Measurements from ENCODE around the gene KCNIP2. TPM values are rescaled to one million over a fixed set of nuclear protein-coding genes. Genes with fewer than 3 reads are reported as not detected.

KCNIP2 gene
- total and polyA plus RNA-seq, 2 experiments from 2014 or later, result 35.7 to 63.6 TPM

DNA sequence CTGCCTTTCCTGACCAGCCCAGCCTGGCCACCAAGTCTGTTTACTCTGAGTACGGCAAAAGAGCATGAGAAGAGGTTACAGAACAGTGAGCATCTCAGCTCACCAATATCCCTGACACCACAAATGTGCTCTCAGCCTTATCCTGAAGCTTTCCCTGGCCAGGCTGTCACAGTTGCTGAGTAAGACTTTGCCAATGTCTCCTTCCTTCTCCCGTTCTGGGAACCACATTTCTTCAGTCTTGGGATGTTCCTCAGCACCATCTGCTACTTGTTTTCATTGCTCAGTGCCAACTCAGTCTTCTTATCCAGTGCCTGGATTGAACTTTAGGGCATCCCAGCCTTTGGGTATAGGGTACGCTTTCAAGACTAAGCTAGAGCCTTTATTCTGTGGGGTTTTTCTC, 7.1 kb upstream of the KCNIP2 start:
- no peak for TF ChIP-seq CTCF (IDR thresholded peaks at IDR 0.05; ENCODE audit: low read depth, low read length)

GRCh38 chr10:101848894-101849351, 5.3 kb upstream of the KCNIP2 start:
- H3K4me3 ChIP-seq, result no peak overlapping the region
- no peaks in the 10 kb centered on the region for H3K27me3 ChIP-seq
- H3K4me1 ChIP-seq (ENCODE audit: low read depth), result peaks cover 3% of the 10 kb centered on the region
- TF ChIP-seq CTCF (IDR thresholded peaks at IDR 0.05; ENCODE audit: low read depth, low read length), result no peak
- DNase-seq (ENCODE audit: low read depth in 1 of 2, low spot score in 1 of 2), result peak in 1 of 2 donors; percentile 70
- no peaks in the 10 kb centered on the region for H3K36me3 ChIP-seq
- no peak overlapping the region for H3K27ac ChIP-seq
- H3K9me3 ChIP-seq (ENCODE audit: low read depth), result no peaks in the 10 kb centered on the region

More for the DNA sequence above, 7.1 kb upstream of the KCNIP2 start:
- H3K4me3 ChIP-seq, result no peak overlapping the region
- H3K36me3 ChIP-seq, result no peaks in the 10 kb centered on the region
- H3K9me3 ChIP-seq (ENCODE audit: low read depth), result no peaks in the 10 kb centered on the region
- H3K27me3 ChIP-seq, result no peaks in the 10 kb centered on the region
- DNase-seq (ENCODE audit: low read depth in 1 of 2, low spot score in 1 of 2), result no peak
- no peak overlapping the region for H3K27ac ChIP-seq
- peaks cover 3% of the 10 kb centered on the region for H3K4me1 ChIP-seq (ENCODE audit: low read depth)

DNA sequence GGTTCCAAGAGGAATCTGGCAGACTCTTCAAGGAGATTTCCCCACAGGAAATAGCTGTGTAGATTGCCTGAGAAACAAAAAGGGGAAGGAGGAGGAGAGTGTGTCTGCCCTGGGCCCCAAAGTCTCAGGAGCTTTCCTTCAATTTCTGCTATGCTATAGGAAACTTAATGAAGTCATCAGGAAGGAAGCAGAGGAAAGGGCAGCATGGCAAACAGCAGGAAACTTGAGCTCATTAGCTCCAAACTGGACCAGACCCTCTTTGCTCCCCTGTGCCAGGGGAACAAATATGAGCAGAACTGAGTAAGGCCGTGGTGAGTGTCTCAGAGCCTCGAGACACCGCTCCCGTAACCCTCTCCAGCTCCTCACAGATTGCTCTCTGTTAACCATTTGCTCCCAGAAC, 4.8 kb upstream of the KCNIP2 start:
- Histone ChIP-seq H3K27me3 (no peaks in the 10 kb centered on the region), H3K27ac (no peak overlapping the region), H3K4me1 (ENCODE audit: low read depth) (peaks cover 3% of the 10 kb centered on the region), H3K36me3 (no peaks in the 10 kb centered on the region), H3K9me3 (ENCODE audit: low read depth) (no peaks in the 10 kb centered on the region), H3K4me3 (no peak overlapping the region)
- TF ChIP-seq CTCF (IDR thresholded peaks at IDR 0.05; ENCODE audit: low read depth, low read length), result no peak
- peak in 1 of 2 donors; percentile 79 for DNase-seq (ENCODE audit: low read depth in 1 of 2, low spot score in 1 of 2)

DNA sequence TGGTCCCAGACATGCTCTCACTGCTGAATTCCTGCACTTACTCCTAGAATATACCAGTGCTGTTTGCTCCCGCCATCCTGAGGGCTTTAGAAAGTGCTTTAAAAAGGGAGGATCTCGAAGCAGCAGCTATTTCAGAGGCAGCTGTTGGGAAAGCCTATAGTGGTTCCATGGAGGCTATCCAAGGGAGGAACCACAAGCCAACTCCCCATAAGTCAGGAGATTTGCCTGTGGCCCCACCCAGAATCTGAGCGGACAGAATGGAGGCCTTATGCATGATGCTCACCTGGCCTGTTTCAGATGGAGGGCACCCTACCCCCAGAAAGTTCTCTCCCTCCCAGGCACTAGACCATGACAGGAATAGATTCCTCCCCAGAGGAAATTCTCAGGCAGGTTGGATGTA, 2.3 kb upstream of the KCNIP2 start:
- Histone ChIP-seq H3K27ac (no peak overlapping the region), H3K4me1 (ENCODE audit: low read depth) (peaks cover 4% of the 10 kb centered on the region), H3K4me3 (no peak overlapping the region), H3K27me3 (peaks cover 17% of the 10 kb centered on the region), H3K9me3 (ENCODE audit: low read depth) (no peaks in the 10 kb centered on the region), H3K36me3 (no peaks in the 10 kb centered on the region)
- DNase-seq (ENCODE audit: low read depth in 1 of 2, low spot score in 1 of 2), result no peak
- TF ChIP-seq CTCF (IDR thresholded peaks at IDR 0.05; ENCODE audit: low read depth, low read length), result no peak

GRCh38 chr10:101841826-101842225, 1.8 kb downstream of the KCNIP2 start:
- TF ChIP-seq CTCF (IDR thresholded peaks at IDR 0.05; ENCODE audit: low read depth, low read length), result no peak
- no peak for DNase-seq (ENCODE audit: low read depth in 1 of 2, low spot score in 1 of 2)
- H3K36me3 ChIP-seq, result no peaks in the 10 kb centered on the region

More at GRCh38 chr10:101841826-101842225, 1.8 kb downstream of the KCNIP2 start:
- Histone ChIP-seq H3K9me3 (ENCODE audit: low read depth) (no peaks in the 10 kb centered on the region), H3K27ac (no peak overlapping the region), H3K4me3 (no peak overlapping the region), H3K27me3 (peaks cover 17% of the 10 kb centered on the region), H3K4me1 (ENCODE audit: low read depth) (peaks cover 27% of the 10 kb centered on the region)
